ENCODE measurements around the gene MMP3.

- TF ChIP-seq EZH2 (IDR thresholded peaks at IDR 0.05; ENCODE audit: insufficient read depth, low read length): no peak
- no peak for TF ChIP-seq CTCF (IDR thresholded peaks at IDR 0.05; ENCODE audit: insufficient read depth, low read depth, low read length)
Observed at GRCh38 chr11:102799681-102800340, 43.6 kb downstream of the MMP3 start.
